Epithelial cell of proximal tubule (primary cell): ENCODE results near the gene CCDC138. TPM values are rescaled to one million over a fixed set of nuclear protein-coding genes. Genes with fewer than 3 reads are reported as not detected.
"Not testable (repeated sequence)": the region's sequence is repeated elsewhere in the genome, so short reads cannot be mapped to it uniquely, and the experiment has no call there.

Experiments
- DNase-seq: peaks from one replicate; pipeline ENCODE4 v3.0.0-alpha.2; 2011; ENCODE audit warnings: low read depth
- H3K4me3 ChIP-seq: 2 replicates; pipeline ENCODE4 v1.5.1; 2011; ENCODE audit warnings: low read depth, mild to moderate bottlenecking, low read length
- CTCF ChIP-seq: conservative IDR thresholded peaks from 2 replicates; pipeline ENCODE4 v1.5.1; 2012; ENCODE audit warnings: low read depth, mild to moderate bottlenecking, low read length
- total RNA-seq: library from RNA; depleted of rRNA; stranded (reverse); fragments of >200 nt; gene quantifications from 2 replicates; pipeline ENCODE4 v1.2.3, GENCODE V29; 2015

CCDC138 gene
- total RNA-seq: 9.7 and 14.6 TPM in 2 replicates

- peak; percentile 3 for DNase-seq
These were observed at the start of gene CCDC138 for GRCh38 chr2:108786354-108787215. TSS of gene CCDC138 (plus strand) at chr2:108786771. CDS start at chr2:108786823, 52 bp downstream.

GRCh38 chr2:108757973-108758372 lies 28.6 kb upstream of the CCDC138 start:
- not testable (repeated sequence) for H3K4me3 ChIP-seq

More at GRCh38 chr2:108786354-108787215, at the start of gene CCDC138:
- peak within 1 kb of the TSS; percentile 75 for H3K4me3 ChIP-seq
- TF ChIP-seq CTCF: no peak

GRCh38 chr2:108762618-108763017 lies 24.0 kb upstream of the CCDC138 start:
- not testable (repeated sequence) for H3K4me3 ChIP-seq, DNase-seq

More at GRCh38 chr2:108757973-108758372, 28.6 kb upstream of the CCDC138 start:
- DNase-seq: not testable (repeated sequence)

GRCh38 chr2:108766671-108767070 lies 19.9 kb upstream of the CCDC138 start:
- not testable (repeated sequence) for H3K4me3 ChIP-seq, DNase-seq

GRCh38 chr2:108767859-108768258 lies 18.7 kb upstream of the CCDC138 start:
- not testable (repeated sequence) for DNase-seq, H3K4me3 ChIP-seq

GRCh38 chr2:108776475-108776874 lies 10.1 kb upstream of the CCDC138 start:
- TF ChIP-seq CTCF: no peak
- no peak for DNase-seq
- no peak overlapping the region for H3K4me3 ChIP-seq

- no peak for TF ChIP-seq CTCF
- no peak for DNase-seq
- H3K4me3 ChIP-seq: no peak overlapping the region
These were observed 7.7 kb upstream of the CCDC138 start for GRCh38 chr2:108778857-108779256.

GRCh38 chr2:108786008-108786353 lies 590 bp upstream of the CCDC138 start:
- H3K4me3 ChIP-seq: peak overlapping the region; percentile 75
- no peak for DNase-seq
- no peak for TF ChIP-seq CTCF

- no peak for TF ChIP-seq CTCF
- no peak for DNase-seq
- peak overlapping the region; percentile 75 for H3K4me3 ChIP-seq
These were observed 608 bp downstream of the CCDC138 start for GRCh38 chr2:108787216-108787541.
